WTC11 (cell line): ENCODE data around the gene FYN.

ENCODE experiments used
- ATF1 ChIP-seq: sonication (generic); formaldehyde crosslinking; IDR thresholded peaks from 2 replicates; pipeline ENCODE4 v1.8.1; 2023; ENCODE audit warnings: mild to moderate bottlenecking, moderate library complexity, missing genetic modification reagents
- ATF2 ChIP-seq: sonication (generic); formaldehyde crosslinking; IDR thresholded peaks from 2 replicates; pipeline ENCODE4 v1.8.1; 2022; ENCODE audit warnings: low read depth, missing genetic modification reagents, borderline replicate concordance
- CTCF ChIP-seq: fragments of 200-600 bp; IDR thresholded peaks from 2 replicates; pipeline ENCODE4 v1.8.0; 2022; ENCODE audit warnings: antibody characterized with exemption
- ELF4 ChIP-seq: sonication (generic); formaldehyde crosslinking; IDR thresholded peaks from 2 replicates; pipeline ENCODE4 v1.8.1; 2022; ENCODE audit warnings: low read depth, mild to moderate bottlenecking, moderate library complexity, missing genetic modification reagents
- FOXP1 ChIP-seq: sonication (generic); formaldehyde crosslinking; IDR thresholded peaks from 2 replicates; pipeline ENCODE4 v1.8.0; 2022; ENCODE audit warnings: missing genetic modification reagents, mild to moderate bottlenecking, moderate library complexity, borderline replicate concordance
- IRF2 ChIP-seq: sonication (generic); formaldehyde crosslinking; IDR thresholded peaks from 2 replicates; pipeline ENCODE4 v1.8.0; 2022; ENCODE audit warnings: low read depth, missing genetic modification reagents, borderline replicate concordance
- KAT7 ChIP-seq: sonication (generic); formaldehyde crosslinking; IDR thresholded peaks from 2 replicates; pipeline ENCODE4 v1.8.1; 2023; ENCODE audit warnings: missing genetic modification reagents, mild to moderate bottlenecking, borderline replicate concordance
- MYBL2 ChIP-seq: sonication (generic); formaldehyde crosslinking; IDR thresholded peaks from 2 replicates; pipeline ENCODE4 v1.8.1; 2023; ENCODE audit warnings: mild to moderate bottlenecking, moderate library complexity, missing genetic modification reagents
- PRDM15 ChIP-seq: sonication (generic); formaldehyde crosslinking; IDR thresholded peaks from 2 replicates; pipeline ENCODE4 v1.8.0; 2022; ENCODE audit warnings: missing genetic modification reagents
- STAT6 ChIP-seq: sonication (generic); formaldehyde crosslinking; conservative IDR thresholded peaks from 2 replicates; pipeline ENCODE4 v1.8.1; 2023; ENCODE audit warnings: mild to moderate bottlenecking, low read depth, missing genetic modification reagents, moderate library complexity
- ZNF121 ChIP-seq: sonication (generic); formaldehyde crosslinking; IDR thresholded peaks from 2 replicates; pipeline ENCODE4 v1.8.0; 2023; ENCODE audit warnings: missing genetic modification reagents
- ZNF138 ChIP-seq: sonication (generic); formaldehyde crosslinking; conservative IDR thresholded peaks from 2 replicates; pipeline ENCODE4 v1.8.1; 2022; ENCODE audit warnings: mild to moderate bottlenecking, moderate library complexity, missing genetic modification reagents
- ZNF232 ChIP-seq: sonication (generic); formaldehyde crosslinking; IDR thresholded peaks from 2 replicates; pipeline ENCODE4 v1.8.0; 2022; ENCODE audit warnings: mild to moderate bottlenecking, missing genetic modification reagents

- TF ChIP-seq IRF2 (CRISPR knock-in tag) = no peak
- no peak for TF ChIP-seq ZNF121 (CRISPR knock-in tag)
- no peak for TF ChIP-seq CTCF
- TF ChIP-seq ATF1 (CRISPR knock-in tag) = no peak
- TF ChIP-seq STAT6 (CRISPR knock-in tag) = no peak
- TF ChIP-seq ZNF138 (CRISPR knock-in tag) = no peak
- TF ChIP-seq ATF2 (CRISPR knock-in tag) = no peak
- TF ChIP-seq FOXP1 (CRISPR knock-in tag) = no peak
- TF ChIP-seq ZNF232 (CRISPR knock-in tag) = no peak
- TF ChIP-seq KAT7 (CRISPR knock-in tag) = no peak
- TF ChIP-seq PRDM15 (CRISPR knock-in tag) = no peak
- TF ChIP-seq MYBL2 = no peak
- TF ChIP-seq ELF4 = no peak
Observed at GRCh38 chr6:111819458-111819857, 53.8 kb downstream of the FYN start.
